Measurements from ENCODE around the gene THBS2. TPM values are rescaled to one million over a fixed set of nuclear protein-coding genes. Genes with fewer than 3 reads are reported as not detected.

The THBS2 gene
- total RNA-seq, 1 donor from 2014 or later, result 0.23 TPM

GRCh38 chr6:169247991-169248390, 5.7 kb downstream of the THBS2 start:
- Mint-ChIP-seq H3K9me3 (ENCODE audit: unreplicated experiment) (no peaks in the 10 kb centered on the region), H3K4me3 (ENCODE audit: unreplicated experiment) (no peak overlapping the region), H3K36me3 (ENCODE audit: low read depth, unreplicated experiment) (peaks cover 9% of the 10 kb centered on the region), H3K4me1 (ENCODE audit: unreplicated experiment) (no peaks in the 10 kb centered on the region), H3K27me3 (ENCODE audit: unreplicated experiment) (peaks cover 10% of the 10 kb centered on the region), H3K27ac (ENCODE audit: unreplicated experiment) (no peak overlapping the region)
- no peak for TF ChIP-seq CTCF (IDR thresholded peaks at IDR 0.05; ENCODE audit: unreplicated experiment)
- no peak for DNase-seq (ENCODE audit: low spot score)

GRCh38 chr6:169247419-169247818, 6.2 kb downstream of the THBS2 start:
- peaks cover 10% of the 10 kb centered on the region for H3K27me3 Mint-ChIP-seq (ENCODE audit: unreplicated experiment)
- no peaks in the 10 kb centered on the region for H3K9me3 Mint-ChIP-seq (ENCODE audit: unreplicated experiment)
- no peak overlapping the region for H3K27ac Mint-ChIP-seq (ENCODE audit: unreplicated experiment)
- H3K36me3 Mint-ChIP-seq (ENCODE audit: low read depth, unreplicated experiment), result peaks cover 9% of the 10 kb centered on the region
- DNase-seq (ENCODE audit: low spot score), result no peak
- no peak for TF ChIP-seq CTCF (IDR thresholded peaks at IDR 0.05; ENCODE audit: unreplicated experiment)
- no peaks in the 10 kb centered on the region for H3K4me1 Mint-ChIP-seq (ENCODE audit: unreplicated experiment)
- peak overlapping the region; percentile 7 for H3K4me3 Mint-ChIP-seq (ENCODE audit: unreplicated experiment)

GRCh38 chr6:169246445-169246844, 7.2 kb downstream of the THBS2 start:
- no peak for TF ChIP-seq CTCF (IDR thresholded peaks at IDR 0.05; ENCODE audit: unreplicated experiment)
- Mint-ChIP-seq H3K4me3 (ENCODE audit: unreplicated experiment) (no peak overlapping the region), H3K36me3 (ENCODE audit: low read depth, unreplicated experiment) (peaks cover 9% of the 10 kb centered on the region), H3K9me3 (ENCODE audit: unreplicated experiment) (no peaks in the 10 kb centered on the region), H3K4me1 (ENCODE audit: unreplicated experiment) (no peaks in the 10 kb centered on the region), H3K27me3 (ENCODE audit: unreplicated experiment) (peaks cover 10% of the 10 kb centered on the region), H3K27ac (ENCODE audit: unreplicated experiment) (no peak overlapping the region)
- no peak for DNase-seq (ENCODE audit: low spot score)

GRCh38 chr6:169244684-169245383, 8.8 kb downstream of the THBS2 start:
- Mint-ChIP-seq H3K9me3 (ENCODE audit: unreplicated experiment) (no peaks in the 10 kb centered on the region), H3K36me3 (ENCODE audit: low read depth, unreplicated experiment) (peaks cover 9% of the 10 kb centered on the region), H3K27me3 (ENCODE audit: unreplicated experiment) (peaks cover 10% of the 10 kb centered on the region), H3K4me3 (ENCODE audit: unreplicated experiment) (no peak overlapping the region), H3K4me1 (ENCODE audit: unreplicated experiment) (no peaks in the 10 kb centered on the region), H3K27ac (ENCODE audit: unreplicated experiment) (no peak overlapping the region)
- DNase-seq (ENCODE audit: low spot score), result no peak
- no peak for TF ChIP-seq CTCF (IDR thresholded peaks at IDR 0.05; ENCODE audit: unreplicated experiment)

GRCh38 chr6:169243661-169244060, 10.0 kb downstream of the THBS2 start:
- no peaks in the 10 kb centered on the region for H3K9me3 Mint-ChIP-seq (ENCODE audit: unreplicated experiment)
- H3K27ac Mint-ChIP-seq (ENCODE audit: unreplicated experiment), result no peak overlapping the region
- H3K27me3 Mint-ChIP-seq (ENCODE audit: unreplicated experiment), result peaks cover 5% of the 10 kb centered on the region
- peaks cover 9% of the 10 kb centered on the region for H3K36me3 Mint-ChIP-seq (ENCODE audit: low read depth, unreplicated experiment)
- DNase-seq (ENCODE audit: low spot score), result no peak
- no peaks in the 10 kb centered on the region for H3K4me1 Mint-ChIP-seq (ENCODE audit: unreplicated experiment)
- no peak for TF ChIP-seq CTCF (IDR thresholded peaks at IDR 0.05; ENCODE audit: unreplicated experiment)
- H3K4me3 Mint-ChIP-seq (ENCODE audit: unreplicated experiment), result no peak overlapping the region

Data from endothelial cell (in vitro differentiated cells).